Neural progenitor cell (in vitro differentiated cells): ENCODE data around the gene TFF2. TPM values are rescaled to one million over a fixed set of nuclear protein-coding genes. Genes with fewer than 3 reads are reported as not detected.

Source experiments
- DNase-seq: peaks from one replicate; pipeline ENCODE4 v3.0.0-alpha.2; 2016; ENCODE audit warnings: low spot score
- H2AFZ ChIP-seq: fragments of 200-600 bp; sonication (generic); replicated peaks from 2 replicates; pipeline ENCODE4 v1.6.1; 2016; ENCODE audit warnings: antibody characterized with exemption
- H3F3A ChIP-seq: fragments of 200-600 bp; sonication (generic); 2 replicates; pipeline ENCODE4 v1.6.1; 2016; ENCODE audit warnings: antibody characterized with exemption, low read depth
- H3K27ac ChIP-seq: fragments of 200-600 bp; sonication (generic); 2 replicates; pipeline ENCODE4 v1.5.1; 2016; ENCODE audit warnings: mild to moderate bottlenecking
- H3K27me3 ChIP-seq: fragments of 200-600 bp; sonication (generic); 2 replicates; pipeline ENCODE4 v1.6.1; 2016; ENCODE audit warnings: mild to moderate bottlenecking, moderate library complexity
- H3K36me3 ChIP-seq: fragments of 200-600 bp; sonication (generic); 2 replicates; pipeline ENCODE4 v1.5.1; 2016
- H3K4me1 ChIP-seq: fragments of 200-600 bp; sonication (generic); 2 replicates; pipeline ENCODE4 v1.6.1; 2016; ENCODE audit warnings: mixed run types
- H3K4me2 ChIP-seq: fragments of 200-600 bp; sonication (generic); 2 replicates; pipeline ENCODE4 v1.6.1; 2016
- H3K4me3 ChIP-seq: fragments of 200-600 bp; sonication (generic); 2 replicates; pipeline ENCODE4 v1.5.1; 2016
- H3K79me2 ChIP-seq: fragments of 200-600 bp; sonication (generic); 2 replicates; pipeline ENCODE4 v1.6.1; 2016; ENCODE audit warnings: low read depth
- H3K9ac ChIP-seq: fragments of 200-600 bp; sonication (generic); 2 replicates; pipeline ENCODE4 v1.6.1; 2016
- H3K9me3 ChIP-seq: fragments of 200-600 bp; sonication (generic); 2 replicates; pipeline ENCODE4 v1.5.1; 2016; ENCODE audit warnings: low read depth
- H4K20me1 ChIP-seq: fragments of 200-600 bp; sonication (generic); 2 replicates; pipeline ENCODE4 v1.6.1; 2016; ENCODE audit warnings: low read depth
- H3K27ac Mint-ChIP-seq: 3 replicates; pipeline ENCODE4 v1.8.0; 2021; ENCODE audit warnings: mixed read lengths
- H3K27me3 Mint-ChIP-seq: 2 replicates; pipeline ENCODE4 v1.8.0; 2022; ENCODE audit warnings: low read depth, mild to moderate bottlenecking, inconsistent platforms, moderate library complexity, mixed read lengths; ENCODE audit not compliant: insufficient read depth
- H3K36me3 Mint-ChIP-seq: 3 replicates; pipeline ENCODE4 v1.8.0; 2021; ENCODE audit warnings: mixed read lengths
- H3K4me1 Mint-ChIP-seq: 3 replicates; pipeline ENCODE4 v1.8.0; 2021; ENCODE audit warnings: mixed read lengths
- H3K4me3 Mint-ChIP-seq: 3 replicates; pipeline ENCODE4 v1.8.0; 2021; ENCODE audit warnings: mild to moderate bottlenecking, moderate library complexity, mixed read lengths
- H3K9me3 Mint-ChIP-seq: 3 replicates; pipeline ENCODE4 v1.8.0; 2020; ENCODE audit warnings: mixed read lengths
- CTCF ChIP-seq: fragments of 200-600 bp; sonication (generic); IDR thresholded peaks from 2 replicates; pipeline ENCODE4 v1.5.1; 2017; ENCODE audit warnings: antibody characterized with exemption, mild to moderate bottlenecking
- EZH2 ChIP-seq: fragments of 200-600 bp; sonication (generic); IDR thresholded peaks from 2 replicates; pipeline ENCODE4 v1.6.1; 2017; ENCODE audit warnings: antibody characterized with exemption, mild to moderate bottlenecking, moderate library complexity
- EZH2phosphoT487 ChIP-seq: fragments of 200-600 bp; sonication (generic); IDR thresholded peaks from 2 replicates; pipeline ENCODE4 v1.6.1; 2017; ENCODE audit warnings: antibody characterized with exemption
- total RNA-seq: library from RNA; depleted of rRNA; stranded (reverse); fragments of >200 nt; gene quantifications from 2 replicates; pipeline ENCODE4 v1.2.3, GENCODE V29; 2015; ENCODE audit warnings: low replicate concordance

TFF2 gene
- total RNA-seq, 1 donor from 2014 or later, result not detected

DNA sequence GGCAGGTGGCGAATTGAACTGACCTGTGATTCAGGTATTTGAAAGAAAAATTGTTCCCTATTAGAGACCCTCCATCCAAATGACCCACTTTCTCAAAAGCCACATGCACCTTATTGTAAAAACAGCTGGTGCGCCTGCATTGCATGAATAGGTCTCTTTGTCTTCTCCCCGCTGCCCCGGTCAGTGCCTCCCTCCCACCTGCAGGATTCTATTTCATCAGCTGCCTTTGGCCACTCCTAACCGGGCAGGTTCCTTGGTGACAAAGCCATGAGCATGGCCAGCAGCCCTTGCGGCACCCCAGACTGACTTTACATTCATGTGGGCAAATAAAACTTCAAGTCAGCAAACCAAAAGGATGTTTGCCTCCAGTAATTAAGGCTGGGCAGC, 38.6 kb upstream of the TFF2 start:
- H3K79me2 ChIP-seq, result no peaks in the 10 kb centered on the region
- peak overlapping the region; percentile 19 for H3K4me3 ChIP-seq
- no peak overlapping the region for H3K27ac ChIP-seq
- H3F3A ChIP-seq, result peaks cover 8% of the 10 kb centered on the region
- H3K9me3 ChIP-seq, result no peaks in the 10 kb centered on the region
- H3K27me3 ChIP-seq, result no peaks in the 10 kb centered on the region
- no peak overlapping the region for H3K27ac Mint-ChIP-seq
- no peak overlapping the region for H3K9ac ChIP-seq
- peak overlapping the region; percentile 63 for H3K4me2 ChIP-seq
- H3K36me3 ChIP-seq, result no peaks in the 10 kb centered on the region
- H2AFZ ChIP-seq, result no peak overlapping the region
- H3K4me3 Mint-ChIP-seq, result no peak overlapping the region
- H3K4me1 Mint-ChIP-seq, result peaks cover 28% of the 10 kb centered on the region
- H3K4me1 ChIP-seq, result peaks cover 11% of the 10 kb centered on the region
- no peaks in the 10 kb centered on the region for H3K36me3 Mint-ChIP-seq
- H3K27me3 Mint-ChIP-seq, result peaks cover 11% of the 10 kb centered on the region
- no peak for TF ChIP-seq EZH2phosphoT487
- no peak for TF ChIP-seq CTCF
- no peak for TF ChIP-seq EZH2
- peaks cover 2% of the 10 kb centered on the region for H3K9me3 Mint-ChIP-seq
- H4K20me1 ChIP-seq, result no peaks in the 10 kb centered on the region
- peak; percentile 42 for DNase-seq

DNA sequence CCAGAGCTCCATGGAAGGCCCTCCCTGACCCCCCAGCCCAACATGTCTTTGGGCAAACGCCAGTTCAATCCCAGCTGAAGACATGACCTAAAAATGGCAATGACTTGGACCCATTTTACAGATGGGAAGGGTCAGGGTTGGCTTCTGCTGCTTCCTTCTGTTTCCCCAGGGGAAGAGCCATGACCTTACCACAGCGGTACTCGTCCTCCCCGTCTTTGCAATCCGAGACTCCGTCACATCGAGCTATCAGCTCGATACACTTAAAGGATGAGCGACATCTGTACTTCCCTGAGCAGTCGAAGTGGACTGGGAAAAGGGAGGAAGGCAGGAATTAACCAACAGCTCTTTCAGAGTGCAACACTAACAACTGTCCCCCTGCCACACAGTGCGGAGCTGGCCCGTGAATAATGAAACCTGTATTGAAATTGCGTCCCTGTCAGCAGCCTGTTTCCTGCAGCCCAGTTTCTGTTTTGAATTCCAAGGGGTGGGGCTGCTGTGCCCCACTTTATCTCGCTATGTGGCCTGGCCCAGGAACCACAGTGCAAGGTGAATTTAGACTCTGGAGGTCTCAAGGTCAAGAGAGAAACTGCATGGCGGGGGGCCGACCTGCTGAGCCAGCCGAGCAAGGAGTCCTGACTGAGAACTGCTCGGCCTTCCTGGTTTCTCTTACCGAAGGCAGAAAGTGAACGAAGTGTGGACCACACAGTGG, 38.1 kb upstream of the TFF2 start:
- peaks cover 2% of the 10 kb centered on the region for H3K9me3 Mint-ChIP-seq
- H3K4me1 Mint-ChIP-seq, result peaks cover 28% of the 10 kb centered on the region
- Histone ChIP-seq H4K20me1 (no peaks in the 10 kb centered on the region), H3K4me1 (peaks cover 11% of the 10 kb centered on the region), H2AFZ (no peak overlapping the region), H3K79me2 (no peaks in the 10 kb centered on the region), H3F3A (peaks cover 8% of the 10 kb centered on the region), H3K9ac (no peak overlapping the region), H3K36me3 (no peaks in the 10 kb centered on the region), H3K27ac (no peak overlapping the region), H3K4me3 (peak overlapping the region; percentile 19), H3K27me3 (no peaks in the 10 kb centered on the region), H3K9me3 (no peaks in the 10 kb centered on the region), H3K4me2 (peak overlapping the region; percentile 63)
- H3K27ac Mint-ChIP-seq, result peak overlapping the region; percentile 6
- TF ChIP-seq CTCF (no peak), EZH2phosphoT487 (no peak), EZH2 (no peak)
- H3K36me3 Mint-ChIP-seq, result no peaks in the 10 kb centered on the region
- peaks cover 11% of the 10 kb centered on the region for H3K27me3 Mint-ChIP-seq
- no peak for DNase-seq
- no peak overlapping the region for H3K4me3 Mint-ChIP-seq

- Histone ChIP-seq H3K9ac (no peak overlapping the region), H3K79me2 (no peaks in the 10 kb centered on the region), H3K4me3 (no peak overlapping the region), H3K9me3 (no peaks in the 10 kb centered on the region), H3K36me3 (no peaks in the 10 kb centered on the region), H2AFZ (no peak overlapping the region), H3K27me3 (no peaks in the 10 kb centered on the region), H3K4me2 (no peak overlapping the region), H4K20me1 (no peaks in the 10 kb centered on the region), H3F3A (peaks cover 8% of the 10 kb centered on the region), H3K27ac (no peak overlapping the region), H3K4me1 (peaks cover 11% of the 10 kb centered on the region)
- peaks cover 2% of the 10 kb centered on the region for H3K9me3 Mint-ChIP-seq
- no peak overlapping the region for H3K4me3 Mint-ChIP-seq
- no peak overlapping the region for H3K27ac Mint-ChIP-seq
- no peaks in the 10 kb centered on the region for H3K36me3 Mint-ChIP-seq
- peaks cover 11% of the 10 kb centered on the region for H3K27me3 Mint-ChIP-seq
- TF ChIP-seq EZH2, result no peak
- no peak for TF ChIP-seq EZH2phosphoT487
- no peak for TF ChIP-seq CTCF
- peaks cover 28% of the 10 kb centered on the region for H3K4me1 Mint-ChIP-seq
- no peak for DNase-seq
These were observed 37.1 kb upstream of the TFF2 start for GRCh38 chr21:42387843-42388340.
